Measurements from ENCODE around the gene STK32B.

DNA sequence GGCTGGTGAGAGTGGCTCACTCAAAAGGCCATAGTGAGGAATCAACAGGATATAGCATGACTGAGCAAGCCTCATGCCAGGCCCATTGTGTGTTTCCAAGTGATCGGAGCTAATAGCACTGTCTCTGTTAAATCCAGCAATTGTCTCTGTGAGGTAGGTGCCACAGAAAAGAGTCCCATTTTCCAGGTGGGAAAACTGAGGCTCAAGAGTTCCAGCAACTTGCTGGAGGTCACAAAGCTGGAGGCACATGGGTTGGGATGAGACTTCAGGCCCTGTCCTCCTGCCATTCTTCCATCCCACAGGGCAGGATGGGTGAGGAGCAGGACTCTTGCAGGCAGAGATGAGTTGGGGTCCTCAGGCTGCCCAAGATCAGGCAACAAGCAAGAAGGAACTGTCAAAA is 30.9 kb upstream of the STK32B start:
- TF ChIP-seq CTCF (conservative IDR thresholded peaks at IDR 0.05; ENCODE audit: low read length) (no peak), EZH2phosphoT487 (IDR thresholded peaks at IDR 0.05; ENCODE audit: borderline replicate concordance) (no peak)

Measured in Loucy (cell line).